Renal pelvis (tissue), 4 donors: ENCODE measurements around the gene ACE. TPM values are rescaled to one million over a fixed set of nuclear protein-coding genes. Genes with fewer than 3 reads are reported as not detected.
"Not testable (repeated sequence)": the region's sequence is repeated elsewhere in the genome, so short reads cannot be mapped to it uniquely, and the experiment has no call there.

Experiments used
- DNase-seq: peaks from one replicate; pipeline ENCODE4 v3.0.0-alpha.2; 2013
- polyA plus RNA-seq, 3 donors: library from polyadenylated mRNA; unstranded; fragments of 120-200 nt; gene quantifications; one replicate each; pipeline ENCODE4 v1.2.1, GENCODE V29; 2013; ENCODE audit not compliant: insufficient read length in 3 of 3

Gene ACE
- polyA plus RNA-seq, 3 donors = 11.7 to 23.6 (median 20.1) TPM

- not testable (repeated sequence) for DNase-seq
Observed at GRCh38 chr17:63468099-63468498, 8.8 kb upstream of the ACE start.

GRCh38 chr17:63474174-63474573, 2.7 kb upstream of the ACE start:
- DNase-seq = no peak

GRCh38 chr17:63474586-63475460, 2.0 kb upstream of the ACE start:
- no peak for DNase-seq

GRCh38 chr17:63475491-63476412, 1.1 kb upstream of the ACE start:
- no peak for DNase-seq

GRCh38 chr17:63476459-63476853, 405 bp upstream of the ACE start:
- no peak for DNase-seq

GRCh38 chr17:63477480-63478440, 899 bp downstream of the ACE start:
- DNase-seq = no peak

GRCh38 chr17:63478814-63479494, 2.1 kb downstream of the ACE start:
- DNase-seq = no peak

GRCh38 chr17:63479495-63480184, 2.8 kb downstream of the ACE start:
- DNase-seq = no peak

GRCh38 chr17:63480192-63480784, 3.4 kb downstream of the ACE start:
- no peak for DNase-seq

- DNase-seq = no peak
Observed at GRCh38 chr17:63480826-63481487, 4.1 kb downstream of the ACE start.

GRCh38 chr17:63481488-63481870, 4.6 kb downstream of the ACE start:
- no peak for DNase-seq

- no peak for DNase-seq
Observed at GRCh38 chr17:63482509-63482908, 5.6 kb downstream of the ACE start.

GRCh38 chr17:63483038-63483437, 6.2 kb downstream of the ACE start:
- DNase-seq = no peak

GRCh38 chr17:63483655-63484575, 7.1 kb downstream of the ACE start:
- DNase-seq = no peak

- DNase-seq = no peak
Observed at GRCh38 chr17:63486317-63487013, 9.6 kb downstream of the ACE start.

GRCh38 chr17:63487014-63487339, 10.1 kb downstream of the ACE start:
- no peak for DNase-seq

- no peak for DNase-seq
Observed at GRCh38 chr17:63488851-63489250, 12.0 kb downstream of the ACE start.

- DNase-seq = no peak
Observed at GRCh38 chr17:63489291-63489690, 12.4 kb downstream of the ACE start.
